Choroid plexus epithelial cell (primary cell): ENCODE results near the gene NKX2-4.
"Not testable (repeated sequence)": the region's sequence is repeated elsewhere in the genome, so short reads cannot be mapped to it uniquely, and the experiment has no call there.

Experiments used
- DNase-seq: peaks from one replicate; pipeline ENCODE4 v3.0.0-alpha.2; 2010; ENCODE audit warnings: low read depth
- H3K4me3 ChIP-seq: 2 replicates; pipeline ENCODE4 v1.5.1; 2011; ENCODE audit warnings: low read depth, mild to moderate bottlenecking, control low read depth, low read length, moderate library complexity
- CTCF ChIP-seq: conservative IDR thresholded peaks from 2 replicates; pipeline ENCODE4 v1.5.1; 2011; ENCODE audit warnings: low read depth, mild to moderate bottlenecking, control low read depth, inconsistent platforms, low read length, moderate library complexity

Gene NKX2-4

GRCh38 chr20:21373436-21373835 lies 23.9 kb downstream of the NKX2-4 start:
- no peak for DNase-seq
- TF ChIP-seq CTCF: no peak
- no peak overlapping the region for H3K4me3 ChIP-seq

- no peak overlapping the region for H3K4me3 ChIP-seq
- DNase-seq: no peak
- TF ChIP-seq CTCF: no peak
Measured at GRCh38 chr20:21372016-21372415, 25.3 kb downstream of the NKX2-4 start.

DNA sequence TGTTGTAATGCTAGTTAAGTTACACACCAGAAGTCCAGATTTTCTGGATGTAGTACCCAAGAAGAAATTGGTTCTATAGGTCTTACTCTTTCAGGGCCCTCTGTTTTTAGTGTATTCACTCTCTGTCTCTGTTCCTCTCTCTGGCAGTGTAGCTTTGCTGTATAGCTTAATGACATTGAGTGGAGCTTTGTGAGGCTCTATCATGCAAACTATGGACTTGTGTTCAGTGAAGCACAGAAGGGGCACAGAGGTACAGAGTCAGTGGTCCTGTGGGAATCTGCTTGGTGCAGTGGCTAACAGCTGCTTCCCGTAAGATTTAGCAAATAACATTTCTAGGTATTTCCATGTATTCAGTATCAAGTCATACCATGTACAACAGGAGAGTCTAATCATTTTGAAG lies 26.1 kb downstream of the NKX2-4 start:
- DNase-seq: no peak
- no peak for TF ChIP-seq CTCF
- no peak overlapping the region for H3K4me3 ChIP-seq

DNA sequence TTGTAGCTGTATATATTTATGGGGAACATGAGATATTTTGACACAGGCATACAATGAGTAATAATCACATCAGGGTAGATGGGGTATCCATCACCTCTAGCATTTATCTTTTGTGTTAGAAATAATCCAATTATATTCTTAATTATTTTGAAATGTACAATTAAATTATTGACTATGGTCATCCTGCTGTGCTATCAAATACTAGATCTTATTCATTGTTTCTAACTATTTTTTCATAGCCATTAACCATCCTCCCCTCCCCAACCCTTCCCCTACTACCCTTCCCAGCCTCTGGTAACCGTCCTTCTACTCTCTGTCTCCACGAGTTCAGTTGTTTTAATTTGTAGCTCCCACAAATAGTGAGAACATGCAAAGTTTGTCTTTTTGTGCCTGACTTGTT lies 28.5 kb downstream of the NKX2-4 start:
- H3K4me3 ChIP-seq: no peak overlapping the region
- TF ChIP-seq CTCF: no peak
- DNase-seq: no peak

GRCh38 chr20:21366273-21366672 lies 31.1 kb downstream of the NKX2-4 start:
- not testable (repeated sequence) for DNase-seq, H3K4me3 ChIP-seq

GRCh38 chr20:21365771-21366170 lies 31.6 kb downstream of the NKX2-4 start:
- no peak for DNase-seq
- no peak for TF ChIP-seq CTCF
- no peak overlapping the region for H3K4me3 ChIP-seq

GRCh38 chr20:21364413-21364812 lies 32.9 kb downstream of the NKX2-4 start:
- no peak overlapping the region for H3K4me3 ChIP-seq
- no peak for DNase-seq
- no peak for TF ChIP-seq CTCF

- peak; percentile 76 for DNase-seq
- no peak overlapping the region for H3K4me3 ChIP-seq
- no peak for TF ChIP-seq CTCF
Measured at GRCh38 chr20:21361266-21361665, 36.1 kb downstream of the NKX2-4 start.
